ENCODE measurements around the gene AKAP9.
"Not testable (repeated sequence)": the region's sequence is repeated elsewhere in the genome, so short reads cannot be mapped to it uniquely, and the experiment has no call there.

The AKAP9 gene

DNA sequence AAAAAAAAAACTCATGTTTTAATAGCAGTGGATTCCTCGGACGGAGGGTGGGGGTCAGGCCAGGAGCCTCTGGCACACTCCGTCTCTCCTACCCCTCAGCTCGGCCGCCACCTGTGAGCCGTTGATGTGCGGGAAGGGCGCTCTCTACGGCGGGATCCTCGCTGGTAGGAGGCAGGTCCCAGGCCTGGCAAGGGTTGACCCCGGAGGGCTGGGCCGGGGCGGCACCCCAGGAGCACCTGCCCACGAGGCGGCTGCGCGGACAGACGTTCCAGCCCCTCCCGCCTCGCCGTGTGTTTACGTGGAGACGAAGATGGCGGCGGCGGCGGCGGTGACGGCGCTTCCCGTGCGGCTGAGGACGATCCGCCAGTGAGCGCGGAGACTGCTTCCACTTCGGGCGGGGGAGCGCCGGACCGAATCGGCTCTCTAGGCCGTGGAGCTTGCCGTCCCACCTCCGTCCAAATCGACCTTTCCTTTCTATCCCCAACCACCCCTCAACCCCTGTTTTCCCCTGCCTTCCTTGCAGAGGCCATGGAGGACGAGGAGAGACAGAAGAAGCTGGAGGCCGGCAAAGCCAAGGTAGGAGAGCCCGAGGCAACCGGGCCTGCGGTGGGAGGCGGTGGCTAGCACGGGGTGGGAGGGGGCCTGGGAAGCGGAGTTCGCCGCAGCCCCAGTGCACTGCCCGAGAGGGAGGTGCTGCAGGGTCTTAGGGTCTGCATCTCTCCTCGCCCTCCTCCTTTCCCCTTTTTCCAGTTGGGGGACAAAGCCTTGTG is at the start of gene AKAP9:
TSS of gene AKAP9 (plus strand) at position 291 of the 770 bp plus-strand sequence. CDS start at position 529, 238 bp downstream.
- DNase-seq (ENCODE audit: low spot score): peak; percentile 84

DNA sequence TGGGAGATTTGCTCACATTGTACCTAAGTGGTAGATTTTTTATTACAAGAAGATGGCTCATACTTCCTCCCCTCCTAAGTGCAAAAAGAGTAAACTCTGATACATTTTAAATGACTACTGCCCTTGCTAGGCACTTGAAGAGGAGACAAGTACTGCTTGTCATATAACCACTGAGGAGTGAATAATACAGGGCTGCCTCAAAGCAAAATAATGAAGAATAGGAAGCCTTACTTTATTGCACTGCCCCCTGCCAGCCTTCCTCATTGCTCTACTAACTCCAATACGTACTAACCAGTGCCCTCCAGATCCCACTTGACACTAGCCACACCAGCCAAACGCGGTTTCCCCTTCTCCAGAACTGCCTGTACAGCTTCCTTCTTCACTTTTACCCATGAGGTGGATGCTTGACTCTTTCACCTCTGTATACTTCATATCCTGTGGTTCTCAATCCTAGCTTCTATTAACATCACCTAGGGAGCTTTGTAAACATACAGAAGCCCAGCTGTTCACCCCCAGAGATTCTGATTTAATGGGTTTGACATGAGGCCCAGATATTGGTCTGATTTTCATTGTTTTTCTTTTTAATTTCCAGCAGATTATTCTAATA is 48.5 kb upstream of the AKAP9 start:
- no peak for DNase-seq (ENCODE audit: low spot score)

DNA sequence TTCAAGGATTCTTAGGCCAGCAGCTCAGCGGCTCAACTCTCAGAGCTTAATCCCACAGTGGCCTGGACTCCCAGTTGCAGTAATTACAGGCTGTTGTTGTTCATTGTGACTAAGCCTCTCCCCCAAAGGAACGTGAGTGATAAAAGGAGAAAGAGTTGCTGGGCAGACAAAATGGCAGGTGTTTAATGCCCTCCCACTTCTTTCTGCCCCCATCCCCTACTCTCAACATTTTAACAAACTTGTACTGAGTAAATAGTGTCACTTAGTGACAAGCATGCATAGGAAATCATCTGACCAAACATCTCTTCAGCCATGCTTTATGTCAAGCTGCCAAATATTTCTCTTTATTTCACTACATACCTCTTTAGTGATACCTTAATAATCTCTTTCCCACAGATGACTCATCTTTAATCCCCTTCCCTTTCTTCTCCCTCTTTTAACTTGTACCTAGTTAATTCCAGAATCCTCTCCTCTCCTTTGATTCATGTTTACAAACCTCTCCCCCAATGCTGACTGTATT is 47.8 kb upstream of the AKAP9 start:
- DNase-seq (ENCODE audit: low spot score): no peak

DNA sequence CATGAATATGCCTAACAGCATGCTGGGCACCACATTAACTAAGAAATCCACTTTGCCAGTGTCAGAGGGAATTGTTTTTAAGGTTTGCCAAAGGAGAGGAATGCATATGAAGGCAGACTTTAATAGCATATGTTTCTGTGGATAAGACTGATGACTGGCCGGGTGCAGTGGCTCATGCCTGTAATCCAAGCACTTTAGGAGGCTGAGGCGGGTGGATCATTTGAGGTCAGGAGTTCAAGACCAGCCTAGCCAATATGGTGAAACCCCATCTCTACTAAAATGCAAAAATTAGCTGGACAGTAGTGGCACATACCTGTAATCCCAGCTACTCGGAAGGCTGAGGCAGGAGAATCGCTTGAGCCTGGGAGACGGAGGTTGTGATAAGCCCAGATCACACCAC is 47.0 kb upstream of the AKAP9 start:
- DNase-seq (ENCODE audit: low spot score): not testable (repeated sequence)

DNA sequence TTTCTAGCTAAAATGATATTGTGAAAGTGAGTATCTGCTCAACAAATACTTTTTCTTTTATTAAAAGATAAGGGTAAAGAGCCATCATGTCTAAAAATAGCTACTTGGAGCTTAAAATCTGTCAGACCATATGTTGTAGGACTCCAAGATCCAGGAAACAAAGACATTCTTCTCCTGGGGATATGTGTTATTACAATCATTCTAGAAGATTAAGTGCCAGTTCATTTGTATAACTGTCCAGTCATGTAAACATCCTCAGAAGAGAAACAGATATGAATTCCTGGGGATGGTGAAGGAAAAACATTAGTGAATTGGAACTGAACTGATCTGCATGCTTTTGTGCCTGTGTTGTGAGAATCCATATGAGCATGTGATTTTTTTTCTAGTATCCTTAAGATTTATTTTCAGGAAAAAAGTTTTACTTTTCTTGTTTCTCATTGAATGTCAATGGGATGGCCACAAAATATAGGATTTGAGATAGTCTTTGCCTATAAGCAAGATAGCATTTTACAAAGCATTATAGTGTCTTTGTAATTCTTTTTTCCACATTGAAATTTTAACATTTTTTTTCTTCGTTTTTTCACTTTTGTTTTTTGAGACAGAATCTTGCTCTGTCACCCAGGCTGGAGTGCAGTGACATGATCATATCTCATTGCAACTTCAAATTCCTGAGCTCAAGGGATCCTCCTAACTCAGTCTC is 45.7 kb upstream of the AKAP9 start:
- DNase-seq (ENCODE audit: low spot score): no peak

DNA sequence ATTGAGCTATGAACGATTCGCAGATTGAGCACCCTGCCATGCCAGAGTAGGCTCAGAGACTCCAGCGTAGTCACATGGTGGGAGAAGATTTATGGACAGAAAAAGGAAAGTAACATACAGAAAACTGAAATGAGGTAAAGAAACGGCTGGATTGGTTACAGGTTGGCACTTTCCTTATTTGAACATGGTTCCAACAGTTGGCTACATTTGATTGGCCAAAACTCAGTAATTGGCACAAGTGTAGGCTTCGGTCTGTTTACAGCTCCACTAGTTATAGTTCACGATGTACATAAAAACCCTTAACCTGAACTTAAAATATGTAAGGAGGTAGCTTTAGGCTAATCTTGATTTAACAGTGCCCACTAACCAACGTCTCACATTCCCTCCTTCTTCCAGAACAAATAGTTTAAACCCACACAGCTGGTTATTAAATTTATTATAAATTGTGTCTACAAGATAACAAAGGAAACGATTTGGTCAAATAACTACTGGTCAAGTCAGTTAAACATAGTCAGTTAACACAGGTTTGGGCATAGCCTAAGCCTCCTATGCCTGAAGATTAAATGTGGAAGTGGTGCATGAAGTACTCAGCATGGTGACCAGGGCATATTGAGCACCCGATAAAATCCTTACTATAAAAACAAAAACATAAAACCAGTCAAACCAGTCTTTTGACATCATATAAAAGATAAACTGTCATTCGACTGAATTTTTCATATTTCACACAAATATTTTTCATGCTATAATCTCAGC is 42.2 kb upstream of the AKAP9 start:
- no peak for DNase-seq (ENCODE audit: low spot score)

DNA sequence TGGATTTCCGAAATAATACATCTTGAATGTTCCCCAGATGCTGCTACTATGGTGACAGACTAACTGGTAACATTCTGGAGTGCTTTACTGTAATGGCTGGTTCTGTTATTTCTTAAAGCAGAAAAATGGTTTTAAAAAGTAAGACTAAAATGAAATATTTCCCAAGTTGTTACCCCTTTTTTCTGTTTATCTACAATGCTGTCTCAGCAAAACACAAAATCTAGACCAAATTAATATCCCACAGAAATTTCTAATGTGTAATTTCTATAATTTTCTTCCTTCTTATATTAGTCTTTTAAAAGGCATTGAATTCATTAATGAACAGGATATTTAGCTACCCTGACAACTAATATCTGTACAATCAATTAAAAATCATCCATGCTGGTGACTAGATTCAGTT is 41.1 kb upstream of the AKAP9 start:
- DNase-seq (ENCODE audit: low spot score): no peak

DNA sequence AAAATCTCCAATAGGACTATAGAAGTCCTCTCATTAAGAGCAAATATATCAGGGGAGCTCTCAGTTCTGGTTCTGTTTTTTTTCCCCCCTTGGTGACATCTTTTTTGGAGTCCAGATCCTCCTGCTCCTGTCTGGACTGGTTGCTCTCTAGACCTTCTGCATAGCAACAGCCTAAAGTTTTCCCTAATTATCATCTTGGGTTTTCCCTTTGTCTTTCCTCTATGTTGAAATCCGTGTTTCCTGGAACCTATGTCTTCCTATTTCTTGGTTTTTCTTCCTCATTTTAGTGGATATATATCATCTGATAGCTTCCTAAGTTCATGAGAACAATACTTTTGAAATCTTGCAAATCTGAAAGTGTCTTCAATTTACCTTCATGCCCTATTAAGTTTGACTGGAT is 30.5 kb upstream of the AKAP9 start:
- DNase-seq (ENCODE audit: low spot score): no peak

DNA sequence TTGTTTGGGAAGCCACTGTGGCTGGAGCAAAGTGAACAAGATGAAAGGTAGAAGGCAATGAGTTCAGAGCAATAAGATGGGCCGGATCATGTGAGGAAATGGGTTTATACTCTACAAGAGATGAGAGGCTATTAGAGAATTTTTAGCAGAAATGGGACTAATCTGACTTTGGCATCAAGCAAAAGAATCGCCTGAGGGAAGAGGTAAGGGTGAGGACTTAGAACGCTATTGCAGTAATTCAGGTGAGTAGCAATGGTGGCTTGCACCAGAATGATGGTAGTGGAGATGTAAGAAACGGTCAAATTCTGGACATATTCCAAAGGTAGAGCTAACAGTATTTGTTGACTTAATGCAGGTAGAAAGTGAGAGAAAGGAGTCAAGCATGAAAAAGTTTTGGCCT is 29.5 kb upstream of the AKAP9 start:
- no peak for DNase-seq (ENCODE audit: low spot score)

DNA sequence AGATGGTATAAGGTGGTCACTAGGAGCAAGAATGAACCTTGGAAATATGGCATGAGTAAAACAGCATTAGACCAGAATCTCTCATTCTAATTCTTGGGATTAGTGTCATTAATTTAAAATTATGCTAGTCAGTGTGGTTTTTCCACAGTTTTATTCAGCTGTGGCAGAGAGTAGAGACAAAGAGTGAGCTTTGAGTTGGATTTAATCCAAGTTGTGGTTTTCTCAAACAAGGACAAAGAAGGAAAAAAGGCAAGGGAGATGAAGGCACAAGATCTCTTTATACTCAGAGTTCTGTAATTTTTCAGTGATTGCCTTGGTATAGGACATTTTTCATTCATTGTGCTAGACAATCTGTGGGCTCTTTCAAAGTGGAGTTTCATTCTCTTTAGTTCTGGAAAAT is 28.2 kb upstream of the AKAP9 start:
- no peak for DNase-seq (ENCODE audit: low spot score)

DNA sequence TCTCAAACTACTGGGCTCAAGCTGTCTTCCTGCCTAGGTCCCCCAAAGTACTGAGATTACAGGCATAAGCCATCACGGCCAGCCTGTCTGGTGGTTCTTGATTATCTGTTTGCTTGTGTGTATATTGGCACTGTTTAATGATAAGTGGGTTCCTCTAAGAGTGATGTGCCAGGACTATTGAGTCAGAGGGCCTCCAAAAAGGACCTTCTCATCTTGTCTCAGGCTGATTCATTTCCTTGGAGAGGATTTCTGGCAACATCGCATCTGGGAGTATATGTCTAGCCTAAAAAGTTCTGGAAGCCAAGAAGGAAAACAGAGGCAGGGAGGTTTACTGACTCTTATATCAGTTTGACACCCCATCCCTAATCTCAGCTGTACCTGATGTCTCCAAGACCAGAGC is 27.1 kb upstream of the AKAP9 start:
- DNase-seq (ENCODE audit: low spot score): no peak

DNA sequence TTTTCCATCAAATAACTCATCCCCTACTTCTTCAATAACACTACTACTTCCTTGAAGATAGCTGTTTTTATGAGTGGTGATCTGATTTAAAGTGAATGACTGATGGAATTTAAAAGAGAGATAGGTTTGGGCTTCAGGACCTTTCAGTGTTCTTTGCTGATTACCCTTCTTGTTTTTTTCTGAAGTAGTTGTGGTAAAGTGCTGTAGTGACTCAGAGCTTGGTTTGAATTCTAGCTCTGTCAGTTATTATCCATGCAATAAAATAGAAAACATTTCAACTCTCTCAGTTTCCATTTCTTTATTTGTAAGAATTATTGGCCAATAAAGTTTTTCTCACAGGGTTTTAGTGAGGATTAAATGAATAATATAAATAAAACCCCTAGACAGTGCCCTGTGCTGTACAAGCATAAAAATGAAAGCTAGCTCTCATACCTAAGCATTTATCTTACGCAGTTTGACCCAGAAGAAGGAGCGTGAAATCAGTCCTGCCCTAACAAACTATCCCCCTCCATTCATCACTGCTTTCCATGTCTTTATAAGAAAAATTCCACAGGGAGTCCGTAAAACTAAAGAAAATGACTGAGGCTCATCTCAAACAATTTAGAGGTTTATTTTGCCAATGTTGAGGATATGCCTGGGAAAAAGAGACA is 25.1 kb upstream of the AKAP9 start:
- no peak for DNase-seq (ENCODE audit: low spot score)

DNA sequence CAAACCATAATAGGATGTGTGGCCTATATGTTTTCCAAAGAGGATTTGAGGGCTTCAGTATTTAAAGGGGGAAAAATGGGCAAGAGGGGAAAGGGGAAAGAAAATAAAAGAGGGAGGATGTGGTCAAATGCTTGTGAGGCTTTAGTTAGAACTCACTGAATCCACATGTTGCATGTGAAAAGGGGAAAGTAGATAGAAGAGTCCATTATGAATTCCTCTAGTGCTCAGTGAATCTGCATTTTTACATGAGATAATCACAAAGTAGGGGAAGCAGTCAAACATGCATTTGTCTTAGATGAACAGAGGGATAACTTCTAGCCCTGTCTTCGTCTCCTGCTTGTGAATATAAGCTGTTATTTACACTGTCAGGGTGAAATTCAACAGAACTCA is 24.6 kb upstream of the AKAP9 start:
- no peak for DNase-seq (ENCODE audit: low spot score)

DNA sequence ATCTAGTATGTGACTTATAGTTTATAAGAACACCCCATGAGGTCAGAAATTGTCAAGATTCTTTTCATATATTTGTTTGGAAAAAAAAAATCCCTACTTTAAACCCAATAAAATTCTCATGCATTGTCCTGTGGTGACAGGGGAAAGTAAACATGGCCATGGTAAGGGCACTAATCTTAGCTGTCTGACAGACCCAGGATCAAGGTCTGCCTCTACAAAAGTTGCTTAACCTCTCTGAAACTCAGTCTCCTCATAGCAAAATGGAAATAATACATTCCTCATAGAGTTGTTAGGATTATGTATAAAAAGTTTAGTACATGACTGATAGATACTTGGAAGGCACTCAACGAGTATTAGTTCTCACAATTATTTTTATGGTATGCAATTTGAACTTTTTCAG is 22.3 kb upstream of the AKAP9 start:
- peak; percentile 22 for DNase-seq (ENCODE audit: low spot score)

DNA sequence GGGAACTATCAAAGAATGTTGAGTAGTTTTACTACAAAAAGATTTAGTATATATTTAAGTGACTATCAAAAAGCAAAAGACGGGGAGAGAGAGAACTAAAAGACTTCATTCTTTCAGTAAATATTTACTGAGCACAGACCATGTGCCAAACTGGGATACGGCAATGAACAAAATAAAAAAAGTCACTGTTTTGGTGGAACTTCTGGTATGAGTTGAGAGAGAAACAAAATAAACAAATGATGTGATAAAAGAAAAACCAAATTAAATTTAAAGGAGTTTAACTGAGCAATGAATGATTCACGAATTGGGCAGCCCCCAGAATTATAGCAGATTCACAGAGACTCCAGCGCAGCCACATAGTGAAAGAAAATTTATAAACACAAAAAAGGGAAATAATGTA is 17.8 kb upstream of the AKAP9 start:
- no peak for DNase-seq (ENCODE audit: low spot score)

DNA sequence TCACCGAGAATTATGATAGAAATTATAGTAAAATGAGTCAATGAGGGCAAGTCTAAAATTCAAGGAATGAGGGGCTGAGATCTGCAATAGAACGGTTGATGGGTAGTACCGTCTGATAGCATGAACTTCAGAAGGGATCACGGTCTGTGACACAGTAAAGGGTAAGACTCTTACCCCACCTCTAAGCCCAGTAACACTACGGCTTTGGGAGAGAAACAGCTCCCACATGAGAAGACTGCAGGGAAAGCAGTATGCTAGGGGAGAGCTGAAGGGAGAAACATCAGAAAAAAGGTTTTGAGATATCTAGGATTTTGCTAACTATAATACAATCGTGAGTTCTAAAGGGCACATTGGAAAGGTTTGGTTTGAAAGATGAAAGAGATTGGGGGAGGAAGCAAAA is 12.8 kb upstream of the AKAP9 start:
- DNase-seq (ENCODE audit: low spot score): no peak

DNA sequence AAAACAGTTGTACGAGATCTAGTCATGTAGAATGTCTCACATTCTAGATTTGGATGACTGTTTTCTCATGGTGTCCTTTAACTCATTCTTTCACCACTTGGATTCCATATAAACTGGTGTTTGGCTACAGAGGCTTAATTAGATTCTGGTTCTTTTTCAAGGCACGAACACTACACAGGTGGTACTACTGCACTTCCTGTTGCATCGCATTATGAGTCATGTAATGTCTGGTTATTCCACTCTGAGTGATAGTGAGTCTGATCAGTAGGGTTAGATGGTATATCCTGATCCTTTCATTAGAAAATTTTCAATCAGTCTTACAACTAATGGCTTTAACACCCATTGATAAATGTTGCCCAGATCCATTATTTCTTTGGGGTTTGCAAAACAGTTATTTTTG is 11.2 kb upstream of the AKAP9 start:
- no peak for DNase-seq (ENCODE audit: low spot score)

DNA sequence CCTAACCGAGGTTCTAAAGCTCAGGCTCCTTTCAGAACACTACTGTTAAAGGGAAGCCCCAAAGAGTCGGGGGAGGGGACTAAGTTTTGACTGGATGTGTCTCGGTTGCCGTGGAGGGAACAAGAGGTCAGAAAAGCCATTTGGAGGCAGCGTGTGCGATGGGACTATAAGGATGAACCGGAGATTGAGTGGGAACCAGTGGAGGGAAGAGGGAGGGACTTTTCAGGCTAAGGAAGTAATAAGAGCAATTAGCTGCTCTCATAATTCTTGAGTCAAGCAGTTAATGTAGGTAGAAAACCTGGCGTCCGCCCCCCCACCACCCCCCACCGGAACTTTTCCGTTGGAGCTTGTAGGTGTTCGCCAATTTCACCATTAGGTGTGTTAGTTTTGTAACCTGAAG is 491 bp upstream of the AKAP9 start:
- DNase-seq (ENCODE audit: low spot score): peak; percentile 29

DNA sequence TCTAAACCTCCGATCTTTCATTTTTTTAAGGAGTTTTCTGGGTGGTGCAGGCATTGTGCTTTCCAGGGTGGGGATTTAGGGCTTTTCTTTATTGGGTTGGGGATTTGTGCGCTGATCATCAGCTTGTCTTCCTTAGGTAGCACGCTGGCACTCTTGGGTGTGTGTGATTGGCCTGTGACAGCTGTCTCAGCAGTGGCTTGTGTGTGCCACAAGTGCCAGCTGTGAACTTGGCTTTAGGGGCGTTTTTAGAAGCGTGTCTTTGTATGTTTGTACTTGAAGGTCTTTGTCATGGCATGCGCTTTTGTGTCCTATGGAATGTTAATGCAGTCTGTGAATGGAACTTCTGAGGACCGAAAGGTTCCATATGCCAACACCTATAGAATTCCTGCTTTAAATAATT is 788 bp downstream of the AKAP9 start:
- DNase-seq (ENCODE audit: low spot score): peak; percentile 23

DNA sequence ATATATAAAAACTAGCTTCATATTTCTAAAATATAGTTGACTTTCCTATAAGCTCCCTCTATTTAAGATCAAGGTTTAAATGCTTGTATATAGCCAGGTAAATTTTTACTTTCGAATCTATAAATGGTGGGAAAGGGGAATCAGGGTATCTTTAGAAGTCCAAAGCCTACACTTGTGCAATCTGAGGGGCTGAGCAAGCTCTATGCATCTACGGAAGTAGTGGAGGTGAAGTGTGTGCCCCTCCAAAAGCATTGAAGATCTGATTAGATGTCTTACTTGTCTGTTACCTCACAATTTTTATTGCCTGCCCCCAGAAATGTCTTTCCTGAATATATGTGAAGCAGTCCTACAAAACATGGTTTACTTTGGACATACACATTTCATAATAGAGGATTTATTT is 1.6 kb downstream of the AKAP9 start:
- no peak for DNase-seq (ENCODE audit: low spot score)

DNA sequence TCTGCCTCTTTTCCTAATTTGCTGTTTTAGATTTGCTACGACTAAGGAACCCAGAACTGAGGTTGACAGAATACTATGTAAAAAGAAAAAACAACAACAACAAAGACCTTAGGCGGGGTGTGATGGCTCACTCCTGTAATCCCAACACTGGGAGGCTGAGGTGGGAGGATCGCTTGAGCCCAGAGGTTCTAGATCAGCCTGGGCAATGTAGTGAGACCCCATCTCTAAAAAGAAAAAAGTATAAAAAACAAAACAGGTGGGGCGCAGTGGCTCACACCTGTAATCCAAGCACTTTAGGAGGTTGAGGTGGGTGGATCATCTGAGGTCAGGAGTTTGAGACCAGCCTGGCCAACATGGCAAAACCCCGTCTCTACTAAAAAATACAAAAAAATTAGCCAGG is 4.3 kb downstream of the AKAP9 start:
- not testable (repeated sequence) for DNase-seq (ENCODE audit: low spot score)

DNA sequence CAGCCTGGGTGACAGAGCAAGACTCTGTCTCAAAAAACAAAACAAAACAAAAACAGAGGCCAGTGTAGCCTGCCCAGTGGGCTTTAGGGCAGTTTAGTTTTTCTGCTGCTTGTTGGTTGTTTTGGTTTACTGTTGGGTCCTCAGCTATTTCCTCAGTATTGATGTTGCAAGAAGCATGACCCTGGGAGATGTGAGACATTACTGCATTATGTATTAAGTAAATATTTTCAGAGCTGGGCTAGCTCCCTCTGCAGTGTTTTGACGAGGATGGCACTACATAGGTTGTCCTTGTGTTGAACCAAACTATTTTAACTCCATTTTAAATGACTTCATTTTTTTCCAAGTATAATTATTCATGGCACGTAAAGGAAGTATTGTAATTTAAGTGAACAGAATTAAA is 4.8 kb downstream of the AKAP9 start:
- DNase-seq (ENCODE audit: low spot score): peak; percentile 39

Data from HuH-7 (cell line).